ENCODE results near the gene ICE2.

- TF ChIP-seq CTCF (conservative IDR thresholded peaks at IDR 0.05; ENCODE audit: low read length) (no peak), EZH2phosphoT487 (IDR thresholded peaks at IDR 0.05; ENCODE audit: borderline replicate concordance) (no peak)
Observed at GRCh38 chr15:60373745-60374144, 105.2 kb downstream of the ICE2 start.

Measured in Loucy (cell line).